ENCODE data around the gene ZNF587B. TPM values are rescaled to one million over a fixed set of nuclear protein-coding genes. Genes with fewer than 3 reads are reported as not detected.
"Not testable (repeated sequence)": the region's sequence is repeated elsewhere in the genome, so short reads cannot be mapped to it uniquely, and the experiment has no call there.

Gene ZNF587B
- total and polyA plus RNA-seq, 12 donors, result 3.1 to 20.1 (median 8.3) TPM

DNA sequence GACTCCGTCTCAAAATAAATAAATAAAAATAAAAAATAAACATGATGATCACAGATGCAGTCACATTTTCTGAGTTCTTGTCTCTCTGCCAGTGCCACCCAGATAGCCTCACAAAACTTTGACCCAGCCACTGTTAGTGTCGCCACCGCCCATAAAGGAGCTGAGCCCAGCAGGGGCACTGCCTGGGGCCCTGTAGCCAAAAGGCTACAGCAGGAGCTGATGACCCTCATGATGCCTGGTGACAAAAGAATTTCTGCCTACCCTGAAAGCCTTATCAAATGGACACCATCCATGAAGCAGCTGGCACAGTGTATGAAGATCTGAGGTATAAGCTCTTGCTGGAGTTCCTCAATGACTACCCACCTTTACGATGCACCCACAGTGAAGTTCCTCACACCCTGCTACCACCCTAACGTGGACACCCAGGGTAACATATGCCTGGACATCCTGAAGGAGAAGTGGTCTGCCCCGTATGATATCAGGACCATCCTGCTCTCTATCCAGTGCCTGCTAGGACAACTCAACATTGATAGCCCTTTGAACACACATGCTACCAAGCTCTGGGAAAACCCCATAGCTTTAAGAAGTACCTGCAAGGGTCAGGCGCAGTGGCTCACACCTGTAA is 37.9 kb downstream of the ZNF587B start:
- Histone ChIP-seq H3K27ac (no peak overlapping the region), H3K9me3 (replicated peaks in 1 of 3) (peaks cover 0 to 41% (median 0%) of the 10 kb centered on the region in 3 donors), H3K36me3 (replicated peaks in 1 of 2) (peaks cover 0 to 45% of the 10 kb centered on the region in 2 donors), H3K4me3 (no peak overlapping the region), H3K4me1 (replicated peaks in 1 of 2) (no peaks in the 10 kb centered on the region), H3K27me3 (no peaks in the 10 kb centered on the region)
- no peak for DNase-seq
- no peak for TF ChIP-seq POLR2A (IDR thresholded peaks at IDR 0.05)
- TF ChIP-seq, protein P1, sequence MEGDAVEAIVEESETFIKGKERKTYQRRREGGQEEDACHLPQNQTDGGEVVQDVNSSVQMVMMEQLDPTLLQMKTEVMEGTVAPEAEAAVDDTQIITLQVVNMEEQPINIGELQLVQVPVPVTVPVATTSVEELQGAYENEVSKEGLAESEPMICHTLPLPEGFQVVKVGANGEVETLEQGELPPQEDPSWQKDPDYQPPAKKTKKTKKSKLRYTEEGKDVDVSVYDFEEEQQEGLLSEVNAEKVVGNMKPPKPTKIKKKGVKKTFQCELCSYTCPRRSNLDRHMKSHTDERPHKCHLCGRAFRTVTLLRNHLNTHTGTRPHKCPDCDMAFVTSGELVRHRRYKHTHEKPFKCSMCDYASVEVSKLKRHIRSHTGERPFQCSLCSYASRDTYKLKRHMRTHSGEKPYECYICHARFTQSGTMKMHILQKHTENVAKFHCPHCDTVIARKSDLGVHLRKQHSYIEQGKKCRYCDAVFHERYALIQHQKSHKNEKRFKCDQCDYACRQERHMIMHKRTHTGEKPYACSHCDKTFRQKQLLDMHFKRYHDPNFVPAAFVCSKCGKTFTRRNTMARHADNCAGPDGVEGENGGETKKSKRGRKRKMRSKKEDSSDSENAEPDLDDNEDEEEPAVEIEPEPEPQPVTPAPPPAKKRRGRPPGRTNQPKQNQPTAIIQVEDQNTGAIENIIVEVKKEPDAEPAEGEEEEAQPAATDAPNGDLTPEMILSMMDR (IDR thresholded peaks at IDR 0.05), result no peak
- whole genome bisulfite sequencing, 4 donors, result 93 to 98% (median 96%) methylated on average over 6 to 7 of the region's 7 CpGs
- intact Hi-C loops (cut with DNase I), result no loop called here

DNA sequence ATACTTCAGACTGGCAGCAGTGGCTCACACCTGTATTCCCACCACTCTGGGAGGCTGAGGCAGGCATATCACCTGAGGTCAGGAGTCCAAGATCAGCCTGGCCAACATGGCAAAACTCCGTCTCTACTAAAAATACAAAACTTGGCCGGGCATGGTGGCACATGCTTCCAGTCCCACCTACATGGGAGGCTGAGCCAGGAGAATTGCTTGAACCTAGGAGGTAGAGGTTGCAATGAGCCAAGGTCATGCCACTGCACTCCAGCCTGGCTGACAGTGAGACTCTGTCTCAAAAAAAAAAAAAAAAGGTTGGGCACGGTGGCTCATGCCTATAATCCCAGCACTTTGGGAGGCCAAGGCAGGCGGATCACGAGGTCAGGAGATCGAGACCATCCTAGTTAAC is 39.6 kb downstream of the ZNF587B start:
- H3K27me3 ChIP-seq; H3K4me3 ChIP-seq; H3K27ac ChIP-seq; intact Hi-C loops (cut with DNase I); DNase-seq; H3K4me1 ChIP-seq (replicated peaks in 1 of 2): not testable (repeated sequence)
- 94 to 100% (median 96%) methylated on average over 6 of the region's 6 CpGs for WGBS, 4 donors
- Histone ChIP-seq H3K36me3 (replicated peaks in 1 of 2) (peaks cover 0 to 35% of the 10 kb centered on the region in 2 donors), H3K9me3 (replicated peaks in 1 of 3) (peaks cover 0 to 52% (median 0%) of the 10 kb centered on the region in 3 donors)

DNA sequence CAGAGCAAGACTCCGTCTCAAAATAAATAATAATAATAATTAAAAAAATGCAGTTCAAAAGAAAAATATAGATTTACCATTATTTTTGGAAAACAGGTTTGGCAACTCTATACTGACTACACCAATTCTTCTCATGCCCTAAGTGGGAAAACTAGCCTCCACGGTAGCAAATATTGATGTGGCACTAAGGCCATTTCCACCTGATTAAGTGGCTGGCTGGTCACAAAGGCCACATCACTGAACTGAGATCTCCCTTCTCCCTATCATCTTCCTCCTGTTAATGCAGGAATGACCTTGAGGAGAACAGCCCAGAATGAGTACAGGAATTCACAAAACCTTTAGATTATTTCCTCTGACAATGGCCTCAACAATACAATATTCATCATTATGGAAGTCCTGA is 40.1 kb downstream of the ZNF587B start:
- Histone ChIP-seq H3K27ac (no peak overlapping the region), H3K9me3 (replicated peaks in 1 of 3) (peaks cover 0 to 52% (median 0%) of the 10 kb centered on the region in 3 donors), H3K36me3 (replicated peaks in 1 of 2) (peaks cover 0 to 29% of the 10 kb centered on the region in 2 donors), H3K4me1 (replicated peaks in 1 of 2) (no peaks in the 10 kb centered on the region), H3K27me3 (no peaks in the 10 kb centered on the region), H3K4me3 (no peak overlapping the region)
- 84 to 100% (median 89%) methylated on average over 2 of the region's 2 CpGs for WGBS, 4 donors
- intact Hi-C loops (cut with DNase I), result no loop called here
- TF ChIP-seq, protein P1 (IDR thresholded peaks at IDR 0.05), result no peak
- no peak for TF ChIP-seq POLR2A (IDR thresholded peaks at IDR 0.05)
- DNase-seq, result no peak

DNA sequence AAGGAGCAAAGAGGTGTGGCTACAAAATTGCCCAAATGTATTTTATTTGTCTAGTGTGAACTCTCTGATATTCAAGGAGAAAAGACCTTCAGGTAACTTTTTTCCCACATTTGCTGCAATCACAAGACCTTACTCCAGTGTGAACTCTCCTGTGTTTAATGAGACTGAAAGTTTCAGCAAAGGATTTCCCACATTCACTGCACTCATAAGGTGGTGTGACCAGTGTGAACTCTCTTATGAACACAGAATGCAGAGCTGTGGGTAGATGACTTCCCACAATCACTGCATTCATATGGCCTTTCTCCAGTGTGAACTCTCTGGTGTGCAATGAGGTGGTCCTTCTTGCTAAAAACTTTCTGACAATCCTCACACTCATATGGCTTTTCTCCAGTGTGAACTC is 42.4 kb downstream of the ZNF587B start:
- Histone ChIP-seq H3K9me3 (replicated peaks in 1 of 3) (peaks cover 0 to 40% (median 0%) of the 10 kb centered on the region in 3 donors), H3K4me3 (no peak overlapping the region), H3K27ac (no peak overlapping the region), H3K4me1 (replicated peaks in 1 of 2) (no peaks in the 10 kb centered on the region), H3K36me3 (replicated peaks in 1 of 2) (peaks cover 0 to 9% of the 10 kb centered on the region in 2 donors), H3K27me3 (no peaks in the 10 kb centered on the region)
- TF ChIP-seq, protein P1 (IDR thresholded peaks at IDR 0.05), result no peak
- no peak for TF ChIP-seq POLR2A (IDR thresholded peaks at IDR 0.05)
- intact Hi-C loops (cut with DNase I), result no loop called here
- no peak for DNase-seq

DNA sequence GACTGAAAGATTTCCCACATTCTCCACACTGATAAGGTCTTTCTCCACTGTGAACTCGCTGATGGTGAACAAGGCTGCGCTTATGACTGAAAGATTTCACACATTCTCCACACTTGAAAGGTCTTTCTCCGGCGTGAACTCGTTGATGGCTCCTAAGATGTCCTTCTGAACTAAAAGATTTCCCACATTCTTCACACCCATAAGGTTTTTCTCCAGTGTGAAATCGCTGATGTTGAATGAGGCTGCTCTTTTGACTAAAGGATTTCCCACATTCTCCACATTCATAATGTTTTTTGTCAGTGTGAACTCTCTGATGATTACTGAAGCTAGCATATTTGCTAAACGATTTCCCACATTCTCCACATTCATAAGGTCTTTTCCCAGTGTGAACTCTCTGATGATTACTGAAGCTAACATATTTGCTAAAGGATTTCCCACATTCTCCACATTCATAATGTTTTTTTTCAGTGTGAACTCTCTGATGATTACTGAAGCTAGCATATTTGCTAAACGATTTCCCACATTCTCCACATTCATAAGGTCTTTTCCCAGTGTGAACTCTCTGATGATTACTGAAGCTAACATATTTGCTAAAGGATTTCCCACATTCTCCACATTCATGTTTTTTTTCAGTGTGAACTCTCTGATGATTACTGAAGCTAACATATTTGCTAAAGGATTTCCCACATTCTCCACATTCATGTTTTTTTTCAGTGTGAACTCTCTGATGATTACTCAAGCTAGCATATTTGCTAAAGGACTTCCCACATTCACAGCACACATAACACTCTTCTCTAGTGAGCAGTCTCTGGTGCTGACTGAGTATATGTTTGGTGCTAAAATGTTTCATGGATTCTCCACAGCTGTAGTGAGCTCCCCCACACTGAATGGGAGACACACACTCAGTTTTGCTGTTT is 44.0 kb downstream of the ZNF587B start:
- WGBS, 4 donors, result 93 to 97% (median 95%) methylated on average over 8 of the region's 8 CpGs
- H3K9me3 ChIP-seq (replicated peaks in 1 of 3), result peaks cover 0 to 28% (median 0%) of the 10 kb centered on the region in 3 donors
- H3K4me3 ChIP-seq; H3K27ac ChIP-seq; H3K36me3 ChIP-seq (replicated peaks in 1 of 2); H3K4me1 ChIP-seq (replicated peaks in 1 of 2); intact Hi-C loops (cut with DNase I); DNase-seq; H3K27me3 ChIP-seq: not testable (repeated sequence)
